ENCODE results near the gene CRTAP. TPM values are rescaled to one million over a fixed set of nuclear protein-coding genes. Genes with fewer than 3 reads are reported as not detected.
"Not testable (repeated sequence)": the region's sequence is repeated elsewhere in the genome, so short reads cannot be mapped to it uniquely, and the experiment has no call there.

The CRTAP gene
- total RNA-seq, 2 donors from 2014 or later, result 57.3 to 62.8 TPM

DNA sequence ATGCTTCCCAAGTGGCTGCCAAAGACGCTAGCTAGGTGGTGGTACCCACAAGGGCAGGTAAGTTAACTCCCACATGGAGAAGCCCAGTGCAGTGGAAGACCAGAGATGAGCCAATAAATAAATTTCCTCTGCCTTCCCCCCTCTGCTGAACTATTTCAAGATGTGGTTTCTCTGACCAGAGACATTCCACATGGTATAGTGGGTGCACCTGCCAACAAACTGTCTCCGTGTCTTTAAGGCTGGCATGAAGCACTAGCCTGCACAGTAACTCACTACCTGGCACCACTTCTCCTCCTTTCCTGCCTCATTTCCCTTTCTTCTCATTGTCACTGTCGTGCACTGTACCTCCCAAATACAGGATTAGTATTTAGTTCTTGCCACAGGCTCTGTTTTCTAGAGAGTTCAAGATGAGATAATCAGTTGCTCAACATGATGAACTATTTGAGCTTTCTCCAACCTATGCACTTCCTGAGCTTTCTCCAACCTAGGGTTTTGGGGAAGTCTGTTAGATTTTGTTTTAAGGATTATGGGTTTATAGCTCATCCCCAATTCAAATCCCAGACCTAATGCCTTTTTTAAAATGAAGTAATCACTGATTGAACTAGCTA, 8.4 kb upstream of the CRTAP start:
- Mint-ChIP-seq H3K4me3 (no peak overlapping the region), H3K27me3 (peaks cover 18% of the 10 kb centered on the region), H3K36me3 (ENCODE audit: low read depth) (peaks cover 2% of the 10 kb centered on the region), H3K4me1 (no peaks in the 10 kb centered on the region), H3K27ac (no peak overlapping the region)
- ATAC-seq, result no peak
- H3K9me3 ChIP-seq (ENCODE audit: control insufficient read depth, low read length, poor library complexity, severe bottlenecking), result no peaks in the 10 kb centered on the region
- DNase-seq, result no peak

DNA sequence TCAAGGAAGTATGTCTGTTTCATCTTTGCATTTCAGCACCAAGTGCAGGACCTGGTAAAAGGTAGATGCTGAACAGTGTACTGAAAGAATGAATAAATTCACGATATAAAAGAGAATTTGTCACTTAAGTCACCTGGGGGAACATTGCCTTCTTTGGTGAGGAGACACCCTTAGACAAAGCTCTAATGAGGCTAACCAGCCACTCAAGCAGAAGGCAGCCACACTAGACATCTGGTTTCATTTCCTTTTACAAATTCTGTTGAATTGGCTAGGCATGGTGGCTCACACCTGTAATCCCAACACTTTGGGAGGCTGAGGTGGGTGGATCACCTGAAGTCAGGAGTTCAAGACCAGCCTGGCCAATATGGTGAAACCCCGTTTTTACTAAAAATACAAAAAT, 7.0 kb upstream of the CRTAP start:
- not testable (repeated sequence) for DNase-seq; ATAC-seq; H3K36me3 Mint-ChIP-seq (ENCODE audit: low read depth)

DNA sequence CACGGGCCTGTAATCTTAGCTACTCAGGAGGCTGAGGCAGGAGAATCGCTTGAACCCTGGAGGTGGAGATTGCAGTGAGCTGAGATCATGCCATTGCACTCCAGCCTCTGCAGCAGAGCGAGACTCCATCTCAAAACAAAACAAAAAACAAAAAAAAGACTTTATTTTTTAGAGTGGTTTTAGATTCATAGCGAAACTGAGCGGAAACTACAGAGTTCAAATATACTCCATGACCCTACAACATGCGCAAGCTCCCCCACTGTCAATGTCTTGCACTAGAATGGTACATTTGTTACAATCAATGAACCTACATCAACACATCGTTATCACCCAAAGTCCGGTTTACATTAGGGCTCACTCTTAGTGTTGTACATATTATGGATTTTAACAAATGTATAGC, 2.2 kb upstream of the CRTAP start:
- H3K4me1 Mint-ChIP-seq, result peaks cover 6% of the 10 kb centered on the region
- DNase-seq, result no peak
- H3K36me3 Mint-ChIP-seq (ENCODE audit: low read depth), result no peaks in the 10 kb centered on the region
- H3K4me3 Mint-ChIP-seq, result peak overlapping the region; percentile 66
- H3K9me3 ChIP-seq (ENCODE audit: control insufficient read depth, low read length, poor library complexity, severe bottlenecking), result no peaks in the 10 kb centered on the region
- H3K27ac Mint-ChIP-seq, result peak overlapping the region; percentile 70
- H3K27me3 Mint-ChIP-seq, result no peaks in the 10 kb centered on the region
- ATAC-seq, result no peak

More for the DNA sequence above, 7.0 kb upstream of the CRTAP start:
- H3K27ac Mint-ChIP-seq; H3K9me3 ChIP-seq (ENCODE audit: control insufficient read depth, low read length, poor library complexity, severe bottlenecking); H3K4me1 Mint-ChIP-seq; H3K4me3 Mint-ChIP-seq: not testable (repeated sequence)
- H3K27me3 Mint-ChIP-seq, result peaks cover 18% of the 10 kb centered on the region

DNA sequence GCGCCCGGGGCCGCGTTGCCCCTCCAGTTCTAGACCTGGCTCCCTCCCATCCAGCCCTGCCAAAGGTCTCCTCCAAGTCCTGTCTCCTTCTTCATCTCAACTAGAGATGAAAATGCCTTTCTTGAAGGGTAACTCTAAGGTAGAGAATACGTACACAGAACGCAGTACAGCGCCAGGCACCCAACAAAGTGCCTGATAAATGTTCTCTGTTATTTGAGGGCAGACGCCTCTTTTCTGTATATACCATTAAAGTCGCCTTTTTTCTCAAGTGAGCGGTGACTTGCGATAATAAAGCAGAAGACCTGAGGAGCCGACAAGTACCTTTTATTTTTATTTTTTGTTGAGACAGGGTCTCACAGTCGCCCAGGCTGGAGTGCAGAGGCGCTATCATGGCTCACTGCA, 809 bp downstream of the CRTAP start:
- H3K9me3 ChIP-seq (ENCODE audit: control insufficient read depth, low read length, poor library complexity, severe bottlenecking), result no peaks in the 10 kb centered on the region
- peaks cover 3% of the 10 kb centered on the region for H3K36me3 Mint-ChIP-seq (ENCODE audit: low read depth)
- no peak for DNase-seq
- H3K4me3 Mint-ChIP-seq, result peak overlapping the region; percentile 93
- peaks cover 32% of the 10 kb centered on the region for H3K4me1 Mint-ChIP-seq
- H3K27me3 Mint-ChIP-seq, result no peaks in the 10 kb centered on the region
- H3K27ac Mint-ChIP-seq, result peak overlapping the region; percentile 72
- no peak for ATAC-seq

DNA sequence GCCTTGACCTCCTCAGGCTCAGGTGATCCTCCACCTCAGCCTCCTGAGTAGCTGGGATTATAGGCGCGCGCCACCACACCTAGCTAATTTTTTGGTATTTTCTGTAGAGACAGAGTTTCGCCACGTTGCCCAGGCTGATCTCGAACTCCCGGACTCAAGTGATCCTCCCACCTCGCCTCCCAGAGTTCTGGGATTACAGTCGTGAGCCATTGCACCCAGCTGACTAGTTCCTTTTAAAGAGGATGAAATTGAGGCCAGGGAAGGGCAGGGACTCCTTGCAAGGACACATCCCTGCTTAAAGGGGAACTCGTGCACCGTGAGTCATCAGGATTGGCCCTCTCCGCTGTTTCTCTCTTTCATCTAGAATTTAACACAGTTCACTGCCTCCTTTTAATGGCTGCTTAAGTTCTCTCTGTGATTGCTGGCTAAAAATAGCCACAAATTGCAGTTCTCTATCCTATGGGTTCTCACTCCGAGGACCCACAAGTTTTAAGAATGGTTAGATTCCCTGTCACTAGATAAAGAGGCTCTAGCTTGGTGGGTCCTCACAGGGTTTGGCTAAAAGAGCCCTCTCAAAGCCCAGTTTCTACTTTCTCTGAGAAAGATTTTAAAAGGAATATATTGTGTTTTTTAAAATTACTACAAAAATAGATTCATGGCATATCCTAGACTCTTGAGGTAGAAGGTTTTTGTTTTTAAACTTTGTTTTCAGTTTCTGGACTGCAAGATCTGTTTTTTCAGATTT, 1.4 kb downstream of the CRTAP start:
- DNase-seq (no peak), ATAC-seq (no peak)
- Mint-ChIP-seq H3K4me1 (peaks cover 34% of the 10 kb centered on the region), H3K27me3 (no peaks in the 10 kb centered on the region), H3K36me3 (ENCODE audit: low read depth) (peaks cover 3% of the 10 kb centered on the region), H3K4me3 (peak overlapping the region; percentile 93), H3K27ac (peak overlapping the region; percentile 72)
- no peaks in the 10 kb centered on the region for H3K9me3 ChIP-seq (ENCODE audit: control insufficient read depth, low read length, poor library complexity, severe bottlenecking)

DNA sequence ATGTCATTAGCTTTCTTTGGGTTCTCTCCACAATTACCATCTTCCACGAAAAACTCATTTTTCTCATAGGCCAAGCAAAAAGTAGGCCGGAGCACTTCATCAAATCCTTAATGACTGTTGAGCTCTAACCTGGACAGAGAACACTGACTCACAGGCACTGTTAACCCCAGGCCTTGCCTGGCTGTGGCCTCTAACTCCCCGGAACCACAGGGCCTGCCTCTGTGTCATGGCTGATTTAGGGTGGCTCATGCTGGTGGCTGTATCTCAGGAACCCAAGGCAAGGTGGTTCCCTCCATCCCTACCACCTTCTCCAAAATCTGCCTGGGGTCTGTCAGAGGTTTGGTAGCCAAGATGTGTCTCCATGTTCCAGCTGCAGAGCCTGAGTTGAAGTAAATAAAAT, 3.6 kb downstream of the CRTAP start:
- H3K27me3 Mint-ChIP-seq, result no peaks in the 10 kb centered on the region
- ATAC-seq, result no peak
- no peaks in the 10 kb centered on the region for H3K9me3 ChIP-seq (ENCODE audit: control insufficient read depth, low read length, poor library complexity, severe bottlenecking)
- no peak overlapping the region for H3K4me3 Mint-ChIP-seq
- peaks cover 33% of the 10 kb centered on the region for H3K4me1 Mint-ChIP-seq
- DNase-seq, result no peak
- H3K36me3 Mint-ChIP-seq (ENCODE audit: low read depth), result peaks cover 10% of the 10 kb centered on the region
- H3K27ac Mint-ChIP-seq, result no peak overlapping the region

DNA sequence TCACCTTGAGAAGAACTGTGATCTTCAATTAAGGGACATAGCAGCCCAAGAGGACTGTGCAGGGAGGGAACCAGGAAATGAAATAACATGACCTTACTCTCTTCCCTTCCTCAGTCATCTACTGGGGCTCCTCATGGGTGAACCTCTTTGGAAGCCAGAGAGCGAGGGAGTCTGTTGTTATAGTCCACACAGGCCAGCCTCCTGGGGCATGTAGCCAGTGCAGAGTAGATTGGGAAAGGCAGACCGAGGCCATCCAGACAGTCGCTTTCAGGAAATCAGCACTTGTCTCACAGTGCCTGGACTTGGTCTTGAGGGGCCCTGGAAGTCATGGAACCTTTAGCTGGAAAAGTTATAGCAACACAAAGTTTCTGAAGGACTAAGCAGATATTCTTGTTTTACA, 6.1 kb downstream of the CRTAP start:
- H3K27ac Mint-ChIP-seq, result peak overlapping the region; percentile 70

DNA sequence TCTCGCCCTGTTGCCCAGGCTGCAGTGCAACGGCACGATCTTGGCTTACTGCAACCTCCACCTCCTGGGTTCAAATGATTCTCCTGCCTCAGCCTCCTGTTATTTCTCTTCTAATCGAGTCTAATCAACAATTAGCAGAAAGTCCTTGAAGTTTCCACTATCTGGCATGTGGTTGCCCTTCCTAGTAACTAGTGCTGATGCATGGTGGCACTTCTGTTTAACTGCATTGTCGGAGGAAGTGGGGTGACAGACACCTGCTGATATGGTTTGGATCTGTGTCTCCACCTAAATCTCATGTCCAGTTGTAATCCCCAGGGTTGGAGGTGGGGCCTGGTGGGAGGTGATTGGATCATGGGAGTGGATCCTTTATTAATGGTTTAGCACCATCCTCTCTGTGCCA, 9.2 kb downstream of the CRTAP start:
- H3K27me3 Mint-ChIP-seq, result no peaks in the 10 kb centered on the region
- H3K36me3 Mint-ChIP-seq (ENCODE audit: low read depth), result peaks cover 15% of the 10 kb centered on the region
- H3K9me3 ChIP-seq (ENCODE audit: control insufficient read depth, low read length, poor library complexity, severe bottlenecking), result no peaks in the 10 kb centered on the region
- ATAC-seq (no peak), DNase-seq (no peak)
- H3K4me1 Mint-ChIP-seq, result peaks cover 23% of the 10 kb centered on the region
- no peak overlapping the region for H3K4me3 Mint-ChIP-seq
- peak overlapping the region; percentile 68 for H3K27ac Mint-ChIP-seq

More for the DNA sequence above, 6.1 kb downstream of the CRTAP start:
- DNase-seq (no peak), ATAC-seq (no peak)
- no peak overlapping the region for H3K4me3 Mint-ChIP-seq
- no peaks in the 10 kb centered on the region for H3K27me3 Mint-ChIP-seq
- H3K9me3 ChIP-seq (ENCODE audit: control insufficient read depth, low read length, poor library complexity, severe bottlenecking), result no peaks in the 10 kb centered on the region
- peaks cover 10% of the 10 kb centered on the region for H3K36me3 Mint-ChIP-seq (ENCODE audit: low read depth)
- H3K4me1 Mint-ChIP-seq, result peaks cover 33% of the 10 kb centered on the region

DNA sequence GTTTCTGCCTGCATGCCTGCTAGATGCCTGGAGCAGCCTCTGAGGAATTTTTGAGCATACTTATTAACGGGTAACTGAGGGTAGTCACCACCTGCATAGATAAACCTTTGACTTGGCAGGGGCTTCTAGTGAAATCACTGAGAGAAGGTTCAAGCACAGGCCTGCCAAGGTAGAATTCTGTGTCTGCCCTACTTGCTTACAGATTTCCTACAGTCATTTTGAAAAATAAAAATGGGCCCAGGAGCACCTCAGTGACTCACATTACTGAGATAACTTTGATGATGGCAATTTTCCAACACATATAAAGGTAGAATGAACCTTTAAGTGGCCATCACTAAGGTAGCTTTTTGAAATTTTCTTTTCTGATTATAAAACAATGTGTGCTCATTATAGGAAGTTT, 10.8 kb downstream of the CRTAP start:
- Mint-ChIP-seq H3K4me1 (peaks cover 13% of the 10 kb centered on the region), H3K4me3 (no peak overlapping the region), H3K27ac (no peak overlapping the region), H3K27me3 (no peaks in the 10 kb centered on the region), H3K36me3 (ENCODE audit: low read depth) (peaks cover 16% of the 10 kb centered on the region)
- DNase-seq (no peak), ATAC-seq (no peak)
- no peaks in the 10 kb centered on the region for H3K9me3 ChIP-seq (ENCODE audit: control insufficient read depth, low read length, poor library complexity, severe bottlenecking)

DNA sequence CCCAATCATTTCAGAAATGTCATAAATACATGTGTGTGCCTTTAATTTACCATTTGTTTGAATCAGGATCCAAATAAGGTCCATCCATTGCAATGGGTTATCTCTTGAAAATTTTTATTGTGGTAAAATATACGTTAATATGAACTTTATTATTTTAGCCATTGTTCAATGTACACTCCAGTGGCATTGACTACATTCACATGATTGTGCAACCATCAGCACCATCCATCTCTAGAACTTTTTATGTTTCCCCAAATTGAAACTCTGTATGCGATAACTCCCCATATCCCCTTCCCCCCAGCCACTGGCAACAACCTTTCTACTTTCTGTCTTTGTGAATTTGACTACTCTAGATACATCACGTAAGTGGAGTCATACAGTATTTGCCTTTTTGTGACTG, 12.0 kb downstream of the CRTAP start:
- Mint-ChIP-seq H3K27me3 (no peaks in the 10 kb centered on the region), H3K27ac (peak overlapping the region; percentile 21), H3K4me1 (peaks cover 9% of the 10 kb centered on the region), H3K4me3 (no peak overlapping the region), H3K36me3 (ENCODE audit: low read depth) (peaks cover 12% of the 10 kb centered on the region)
- DNase-seq, result no peak
- ATAC-seq, result no peak
- no peaks in the 10 kb centered on the region for H3K9me3 ChIP-seq (ENCODE audit: control insufficient read depth, low read length, poor library complexity, severe bottlenecking)

DNA sequence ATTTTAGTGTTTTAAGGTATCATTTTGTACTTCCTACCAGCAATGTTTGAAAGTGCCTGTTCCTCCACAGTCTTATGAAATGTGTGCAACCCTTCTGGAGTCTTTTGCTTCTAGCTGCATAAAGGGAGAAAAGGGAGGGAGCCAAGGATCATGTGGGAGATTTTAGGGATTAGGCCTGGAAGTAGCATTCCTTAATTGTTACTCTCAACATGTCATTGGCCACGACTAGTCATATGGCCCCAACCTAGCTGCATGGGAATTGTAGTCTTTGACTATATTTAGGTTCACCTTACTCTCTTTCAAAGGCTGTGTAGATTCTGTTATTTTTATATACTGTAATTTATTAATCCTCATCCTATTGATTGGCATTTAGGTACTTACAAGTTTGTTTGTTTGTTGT, 14.9 kb downstream of the CRTAP start:
- H3K4me1 Mint-ChIP-seq, result peaks cover 11% of the 10 kb centered on the region
- H3K9me3 ChIP-seq (ENCODE audit: control insufficient read depth, low read length, poor library complexity, severe bottlenecking), result no peaks in the 10 kb centered on the region
- H3K27ac Mint-ChIP-seq, result no peak overlapping the region
- peaks cover 9% of the 10 kb centered on the region for H3K36me3 Mint-ChIP-seq (ENCODE audit: low read depth)
- no peaks in the 10 kb centered on the region for H3K27me3 Mint-ChIP-seq
- no peak for ATAC-seq
- DNase-seq, result no peak
- no peak overlapping the region for H3K4me3 Mint-ChIP-seq

DNA sequence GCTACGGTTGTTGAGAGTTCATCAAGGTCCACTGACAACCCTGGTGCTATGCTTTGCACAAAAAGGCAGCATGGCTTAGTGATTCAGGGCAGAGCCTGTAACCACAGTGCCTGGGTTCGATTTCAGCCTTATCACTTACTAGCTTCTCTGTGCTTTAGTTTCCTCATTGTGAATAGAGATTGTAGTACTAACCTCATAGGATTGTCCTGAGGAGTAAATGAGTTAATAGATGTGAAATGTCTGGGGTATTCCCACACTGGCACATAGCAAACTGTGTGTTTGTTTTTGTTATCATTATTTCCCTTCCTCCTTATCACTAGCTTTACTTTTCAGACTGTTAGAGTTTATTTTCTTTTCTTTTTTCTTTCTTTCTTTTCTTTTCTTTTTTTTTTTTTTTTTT, 16.3 kb downstream of the CRTAP start:
- H3K9me3 ChIP-seq (ENCODE audit: control insufficient read depth, low read length, poor library complexity, severe bottlenecking), result no peaks in the 10 kb centered on the region
- H3K36me3 Mint-ChIP-seq (ENCODE audit: low read depth), result peaks cover 11% of the 10 kb centered on the region
- H3K4me1 Mint-ChIP-seq, result peaks cover 11% of the 10 kb centered on the region
- H3K27me3 Mint-ChIP-seq, result no peaks in the 10 kb centered on the region
- no peak overlapping the region for H3K4me3 Mint-ChIP-seq
- H3K27ac Mint-ChIP-seq, result no peak overlapping the region
- DNase-seq (no peak), ATAC-seq (no peak)

DNA sequence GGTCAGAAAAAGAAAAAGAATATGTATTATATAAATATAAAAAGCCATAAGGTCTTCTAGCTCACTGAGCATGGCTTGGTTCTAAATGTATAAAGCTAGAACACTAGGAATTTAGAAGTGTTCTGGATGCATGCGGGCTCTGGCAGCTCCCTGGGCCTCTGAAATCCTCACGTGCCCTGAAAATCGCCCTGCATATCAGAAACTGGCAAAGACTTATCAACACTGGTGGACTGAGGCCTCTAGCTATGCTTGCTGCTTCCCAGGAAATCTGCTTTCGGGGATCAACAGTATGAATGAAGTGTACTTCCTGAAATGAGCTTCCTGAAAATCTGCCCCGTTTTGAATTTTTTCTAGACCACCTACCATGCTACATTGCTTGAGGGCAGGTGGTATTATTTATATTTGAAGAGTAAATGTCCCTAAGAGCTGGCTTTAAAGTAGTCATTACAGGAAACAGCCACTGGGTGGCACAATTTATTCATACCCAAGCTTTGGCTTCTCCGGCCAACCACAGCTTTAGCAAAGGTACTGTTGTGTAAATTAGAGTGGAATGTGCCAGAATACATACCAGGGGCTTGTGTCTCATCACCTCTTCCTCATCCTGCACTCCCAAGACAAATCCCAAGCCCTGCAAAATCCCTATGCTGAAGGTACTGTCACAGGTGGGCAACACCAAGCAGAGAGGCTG, 17.7 kb downstream of the CRTAP start:
- Mint-ChIP-seq H3K27me3 (no peaks in the 10 kb centered on the region), H3K27ac (no peak overlapping the region), H3K36me3 (ENCODE audit: low read depth) (peaks cover 7% of the 10 kb centered on the region), H3K4me3 (no peak overlapping the region), H3K4me1 (peaks cover 9% of the 10 kb centered on the region)
- no peaks in the 10 kb centered on the region for H3K9me3 ChIP-seq (ENCODE audit: control insufficient read depth, low read length, poor library complexity, severe bottlenecking)
- DNase-seq (peak in 1 of 3 donors; percentile 15), ATAC-seq (peak; percentile 65)
